Adrenal gland (tissue), 5 donors: ENCODE results near the gene CACNG5.

Experiments
- CTCF ChIP-seq, 6 experiments: fragments of 450-650 bp in 4 of 6; fragments of 200-600 bp in 2 of 6; sonication (generic) in 1 of 6; IDR thresholded peaks; 1 replicate in 5 of 6; 2 replicates in 1 of 6; pipeline versions ENCODE4 v1.5.1 to v1.8.0; 2016 to 2021; ENCODE audit warnings: antibody characterized with exemption in 6 of 6, mild to moderate bottlenecking in 2 of 6, moderate library complexity in 1 of 6
- POLR2A ChIP-seq, 2 donors: fragments of 450-650 bp; IDR thresholded peaks; one replicate each; pipeline ENCODE4 v1.6.1; 2017; ENCODE audit warnings: antibody characterized with exemption in 2 of 2, mild to moderate bottlenecking in 2 of 2, moderate library complexity in 1 of 2
- donor health status: DM: no; HTN: no; CAD: no.

GRCh38 chr17:66839616-66840015 is 4.7 kb downstream of the CACNG5 start:
- TF ChIP-seq CTCF (IDR thresholded peaks at IDR 0.05), result no peak
- no peak for TF ChIP-seq POLR2A (IDR thresholded peaks at IDR 0.05)
